ENCODE data around the gene TAF10. TPM values are rescaled to one million over a fixed set of nuclear protein-coding genes. Genes with fewer than 3 reads are reported as not detected.

Gene TAF10
- total RNA-seq, 1 experiment from 2014 or later: 51.5 TPM

DNA sequence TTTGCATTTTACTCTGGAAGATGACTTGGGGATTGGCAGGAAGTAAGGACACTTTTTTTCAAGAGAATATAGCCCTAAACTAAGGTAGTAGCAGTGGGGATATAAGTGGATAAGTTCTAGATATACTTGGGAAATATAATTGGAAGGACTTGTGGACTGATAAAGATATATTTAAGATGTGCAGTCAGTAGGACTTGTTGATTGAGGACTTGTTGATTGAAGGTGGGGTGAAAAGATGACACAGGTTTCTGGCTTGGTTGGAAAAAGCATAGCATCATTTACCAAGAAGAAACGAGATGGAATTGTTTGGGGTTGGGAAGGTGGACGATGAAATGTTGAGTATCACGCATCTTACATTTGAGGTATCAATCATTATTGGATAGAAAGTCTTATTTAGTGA, 1.5 kb upstream of the TAF10 start:
- TF ChIP-seq CTCF (conservative IDR thresholded peaks at IDR 0.05) (no peak), EZH2 (IDR thresholded peaks at IDR 0.05; ENCODE audit: low read depth) (no peak)
- H4K20me1 ChIP-seq (ENCODE audit: insufficient read depth): no peaks in the 10 kb centered on the region
- no peaks in the 10 kb centered on the region for H3K9me3 ChIP-seq (ENCODE audit: insufficient read depth, low read depth)
- H3K9me2 ChIP-seq (ENCODE audit: insufficient read depth): no peaks in the 10 kb centered on the region
- H3K4me3 ChIP-seq: peak overlapping the region; percentile 98; the same call in 1 of the 2 replicates
- H3K27ac ChIP-seq: no peak overlapping the region; the same call in 1 of the 2 replicates
- intact Hi-C loops (cut with micrococcal nuclease; ENCODE audit: unreplicated experiment): no loop called here
- H3F3A ChIP-seq (ENCODE audit: insufficient read depth, low read depth): peaks cover 9% of the 10 kb centered on the region; the same call in 1 of the 2 replicates
- H3K79me2 ChIP-seq (ENCODE audit: low read depth): peaks cover 10% of the 10 kb centered on the region
- POLR2A ChIA-PET (ENCODE audit: unreplicated experiment): no interaction called here
- peak overlapping the region; percentile 99 for H3K4me2 ChIP-seq
- H3K4me1 ChIP-seq (replicated peaks; ENCODE audit: insufficient read depth): peaks cover 7% of the 10 kb centered on the region; the same call in 1 of the 2 replicates
- no TSS peak for BruUV-seq (replicated peaks)
- CTCF ChIA-PET: no interaction called here
- no peak for DNase-seq
- no peak overlapping the region for H2AFZ ChIP-seq
- H3K27me3 ChIP-seq (ENCODE audit: insufficient read depth, low read depth): no peaks in the 10 kb centered on the region
- no peaks in the 10 kb centered on the region for H3K36me3 ChIP-seq (ENCODE audit: low read depth)

- Histone ChIP-seq H2AFZ (0 out of 2 replicates have a peak overlapping the region, but pooled peaks have one; percentile 55), H4K20me1 (ENCODE audit: insufficient read depth) (no peaks in the 10 kb centered on the region), H3K27ac (no peak overlapping the region), H3K4me3 (peak overlapping the region; percentile 98), H3K79me2 (ENCODE audit: low read depth) (peaks cover 10% of the 10 kb centered on the region), H3K4me2 (peak overlapping the region; percentile 88), H3K27me3 (ENCODE audit: insufficient read depth, low read depth) (no peaks in the 10 kb centered on the region), H3K9me2 (ENCODE audit: insufficient read depth) (no peaks in the 10 kb centered on the region), H3K4me1 (replicated peaks; ENCODE audit: insufficient read depth) (peaks cover 15% of the 10 kb centered on the region), H3K36me3 (ENCODE audit: low read depth) (peaks cover 4% of the 10 kb centered on the region; the same call in 1 of the 2 replicates), H3F3A (ENCODE audit: insufficient read depth, low read depth) (peaks cover 19% of the 10 kb centered on the region), H3K9me3 (ENCODE audit: insufficient read depth, low read depth) (no peaks in the 10 kb centered on the region)
- peak in 1 of 2 experiments; percentile 11 for DNase-seq
- no TSS peak for BruUV-seq (replicated peaks)
- no peak for TF ChIP-seq CTCF (conservative IDR thresholded peaks at IDR 0.05)
- TF ChIP-seq EZH2 (IDR thresholded peaks at IDR 0.05; ENCODE audit: low read depth): no peak
- CTCF ChIA-PET: no interaction called here
- intact Hi-C loops (cut with micrococcal nuclease; ENCODE audit: unreplicated experiment): loop anchor here (1.0 kb wide), 1 partner anchor 71 kb away; the partner anchor contains the start of gene MRPL17
- POLR2A ChIA-PET (ENCODE audit: unreplicated experiment): interaction anchor here (0.5 to 0.8 kb wide), 4 partner anchors 9 to 879 kb away, joined by 3 to 13 read pairs (median 4); partner anchors contain the start of gene MRPL17
Measured at GRCh38 chr11:6611963-6612212, 128 bp downstream of the TAF10 start.

- Histone ChIP-seq H3K4me3 (peak overlapping the region; percentile 98), H3K9me2 (ENCODE audit: insufficient read depth) (no peaks in the 10 kb centered on the region), H3K36me3 (ENCODE audit: low read depth) (peaks cover 4% of the 10 kb centered on the region; the same call in 1 of the 2 replicates), H3K79me2 (ENCODE audit: low read depth) (peaks cover 14% of the 10 kb centered on the region), H3F3A (ENCODE audit: insufficient read depth, low read depth) (peaks cover 23% of the 10 kb centered on the region), H2AFZ (0 out of 2 replicates have a peak overlapping the region, but pooled peaks have one; percentile 55), H3K27me3 (ENCODE audit: insufficient read depth, low read depth) (no peaks in the 10 kb centered on the region), H3K4me2 (peak overlapping the region; percentile 88), H3K4me1 (replicated peaks; ENCODE audit: insufficient read depth) (peaks cover 20% of the 10 kb centered on the region), H3K9me3 (ENCODE audit: insufficient read depth, low read depth) (no peaks in the 10 kb centered on the region), H3K27ac (no peak overlapping the region), H4K20me1 (ENCODE audit: insufficient read depth) (no peaks in the 10 kb centered on the region)
- ChIA-PET POLR2A (ENCODE audit: unreplicated experiment) (interaction anchor here (0.5 to 0.8 kb wide), 5 partner anchors 8 to 880 kb away, joined by 3 to 13 read pairs (median 5); partner anchors contain the start of gene MRPL17), CTCF (no interaction called here)
- intact Hi-C loops (cut with micrococcal nuclease; ENCODE audit: unreplicated experiment): no loop called here
- no peak for DNase-seq
- no TSS peak for BruUV-seq (replicated peaks)
- TF ChIP-seq EZH2 (IDR thresholded peaks at IDR 0.05; ENCODE audit: low read depth) (no peak), CTCF (conservative IDR thresholded peaks at IDR 0.05) (no peak)
Measured at GRCh38 chr11:6611092-6611962, 689 bp downstream of the TAF10 start.

Measured in PC-9 (cell line).